ENCODE measurements around the gene SRM.
"Not testable (repeated sequence)": the region's sequence is repeated elsewhere in the genome, so short reads cannot be mapped to it uniquely, and the experiment has no call there.

SRM gene

GRCh38 chr1:11099310-11100148, 39.7 kb upstream of the SRM start, which contains the start of gene EXOSC10:
Gene EXOSC10 (minus strand): TSS chr1:11099869. CDS start chr1:11099831, 38 bp downstream.
- peaks cover 27% of the 10 kb centered on the region for H3K79me2 ChIP-seq (ENCODE audit: insufficient read depth, low read length)
- H2AFZ ChIP-seq (ENCODE audit: low read depth, low read length): peak within 1 kb of the TSS; percentile 87
- peak; percentile 94 for ATAC-seq (ENCODE audit: insufficient read depth, low read depth)
- H3K27me3 ChIP-seq (ENCODE audit: insufficient read depth, low read length, poor library complexity): no peaks in the 10 kb centered on the region
- H3K4me1 ChIP-seq (ENCODE audit: insufficient read depth, low read length): peaks cover 22% of the 10 kb centered on the region
- peaks cover 34% of the 10 kb centered on the region for H3K36me3 ChIP-seq (ENCODE audit: insufficient read depth, low read length)
- no peak for TF ChIP-seq CTCF (IDR thresholded peaks at IDR 0.05; ENCODE audit: borderline replicate concordance, extremely low read depth, low read length, poor library complexity, severe bottlenecking)
- TF ChIP-seq EZH2 (IDR thresholded peaks at IDR 0.05; ENCODE audit: borderline replicate concordance, low read depth, low read length, severe bottlenecking): no peak
- H3K27ac ChIP-seq (ENCODE audit: low read length): peak within 1 kb of the TSS; percentile 85
- H3K4me2 ChIP-seq (ENCODE audit: insufficient read depth, low read length): peak within 1 kb of the TSS; percentile 81
- H3K9ac ChIP-seq (ENCODE audit: low read depth, low read length): peak within 1 kb of the TSS; percentile 90
- peak; percentile 95 for DNase-seq
- H4K20me1 ChIP-seq (ENCODE audit: insufficient read depth, low read length): 0 out of 2 replicates have a peak, but pooled peaks cover 3% of the 10 kb centered on the region
- no peaks in the 10 kb centered on the region for H3K9me3 ChIP-seq (ENCODE audit: insufficient read depth, low read length, severe bottlenecking)
- H3K4me3 ChIP-seq (ENCODE audit: low read depth in 1 of 2, low read length in 2 of 2): peak within 1 kb of the TSS; percentile 64 to 92

GRCh38 chr1:11098931-11099309, 39.1 kb upstream of the SRM start:
- Histone ChIP-seq H3K4me1 (ENCODE audit: insufficient read depth, low read length) (peaks cover 22% of the 10 kb centered on the region), H3K27ac (ENCODE audit: low read length) (peak overlapping the region; percentile 85), H3K27me3 (ENCODE audit: insufficient read depth, low read length, poor library complexity) (no peaks in the 10 kb centered on the region), H3K79me2 (ENCODE audit: insufficient read depth, low read length) (peaks cover 27% of the 10 kb centered on the region), H3K9ac (ENCODE audit: low read depth, low read length) (peak overlapping the region; percentile 90), H2AFZ (ENCODE audit: low read depth, low read length) (peak overlapping the region; percentile 87), H3K9me3 (ENCODE audit: insufficient read depth, low read length, severe bottlenecking) (no peaks in the 10 kb centered on the region), H3K4me2 (ENCODE audit: insufficient read depth, low read length) (peak overlapping the region; percentile 81), H3K4me3 (ENCODE audit: low read depth in 1 of 2, low read length in 2 of 2) (peak overlapping the region; percentile 64 to 92), H3K36me3 (ENCODE audit: insufficient read depth, low read length) (peaks cover 41% of the 10 kb centered on the region), H4K20me1 (ENCODE audit: insufficient read depth, low read length) (0 out of 2 replicates have a peak, but pooled peaks cover 3% of the 10 kb centered on the region)
- ATAC-seq (ENCODE audit: insufficient read depth, low read depth) (no peak), DNase-seq (no peak)
- TF ChIP-seq CTCF (IDR thresholded peaks at IDR 0.05; ENCODE audit: borderline replicate concordance, extremely low read depth, low read length, poor library complexity, severe bottlenecking): no peak
- TF ChIP-seq EZH2 (IDR thresholded peaks at IDR 0.05; ENCODE audit: borderline replicate concordance, low read depth, low read length, severe bottlenecking): no peak

- H3K27me3 ChIP-seq (ENCODE audit: insufficient read depth, low read length, poor library complexity); H3K4me2 ChIP-seq (ENCODE audit: insufficient read depth, low read length); H3K4me3 ChIP-seq (ENCODE audit: low read depth in 1 of 2, low read length in 2 of 2); H4K20me1 ChIP-seq (ENCODE audit: insufficient read depth, low read length); H3K27ac ChIP-seq (ENCODE audit: low read length); H3K9ac ChIP-seq (ENCODE audit: low read depth, low read length); ATAC-seq (ENCODE audit: insufficient read depth, low read depth); H3K9me3 ChIP-seq (ENCODE audit: insufficient read depth, low read length, severe bottlenecking); H3K79me2 ChIP-seq (ENCODE audit: insufficient read depth, low read length); H2AFZ ChIP-seq (ENCODE audit: low read depth, low read length); H3K4me1 ChIP-seq (ENCODE audit: insufficient read depth, low read length); DNase-seq: not testable (repeated sequence)
- H3K36me3 ChIP-seq (ENCODE audit: insufficient read depth, low read length): peaks cover 61% of the 10 kb centered on the region
Observed at GRCh38 chr1:11083784-11084183, 24.0 kb upstream of the SRM start.

GRCh38 chr1:11080931-11081330, 21.1 kb upstream of the SRM start:
- Histone ChIP-seq H3K4me2 (ENCODE audit: insufficient read depth, low read length) (no peak overlapping the region), H3K36me3 (ENCODE audit: insufficient read depth, low read length) (peaks cover 67% of the 10 kb centered on the region), H3K27ac (ENCODE audit: low read length) (no peak overlapping the region), H3K4me1 (ENCODE audit: insufficient read depth, low read length) (no peaks in the 10 kb centered on the region), H3K79me2 (ENCODE audit: insufficient read depth, low read length) (no peaks in the 10 kb centered on the region), H4K20me1 (ENCODE audit: insufficient read depth, low read length) (peaks cover 4% of the 10 kb centered on the region; the same call in 1 of the 2 replicates), H3K4me3 (ENCODE audit: low read depth in 1 of 2, low read length in 2 of 2) (no peak overlapping the region), H3K27me3 (ENCODE audit: insufficient read depth, low read length, poor library complexity) (no peaks in the 10 kb centered on the region), H3K9ac (ENCODE audit: low read depth, low read length) (no peak overlapping the region), H3K9me3 (ENCODE audit: insufficient read depth, low read length, severe bottlenecking) (no peaks in the 10 kb centered on the region), H2AFZ (ENCODE audit: low read depth, low read length) (no peak overlapping the region)
- no peak for DNase-seq
- ATAC-seq (ENCODE audit: insufficient read depth, low read depth): no peak
- TF ChIP-seq EZH2 (IDR thresholded peaks at IDR 0.05; ENCODE audit: borderline replicate concordance, low read depth, low read length, severe bottlenecking) (no peak), CTCF (IDR thresholded peaks at IDR 0.05; ENCODE audit: borderline replicate concordance, extremely low read depth, low read length, poor library complexity, severe bottlenecking) (no peak)
